Activated T-helper 2 cell treated with anti-CD3 and anti-CD28 coated beads, Interferon-gamma antibody, Interleukin-2, Interleukin-4, amounts not matched to agents 10 μg/mL and 5 μg/mL and 100 μg/mL, durations not matched to agents 14 hours and 24 hours and 36 hours (primary cell): ENCODE measurements around the gene DAGLA. TPM values are rescaled to one million over a fixed set of nuclear protein-coding genes. Genes with fewer than 3 reads are reported as not detected.
"Not testable (repeated sequence)": the region's sequence is repeated elsewhere in the genome, so short reads cannot be mapped to it uniquely, and the experiment has no call there.

Source experiments
- DNase-seq: peaks from one replicate; pipeline ENCODE4 v3.0.0; 2021; ENCODE audit warnings: low spot score
- H3K27ac Mint-ChIP-seq: one replicate; pipeline ENCODE4 v1.8.0; 2021; ENCODE audit warnings: mixed read lengths
- H3K27me3 Mint-ChIP-seq: one replicate; pipeline ENCODE4 v1.8.0; 2021; ENCODE audit warnings: low read depth, mixed read lengths
- H3K36me3 Mint-ChIP-seq: one replicate; pipeline ENCODE4 v1.8.0; 2021; ENCODE audit warnings: low read depth, mixed read lengths
- H3K4me1 Mint-ChIP-seq: one replicate; pipeline ENCODE4 v1.8.0; 2021; ENCODE audit warnings: low read depth, mixed read lengths
- H3K4me3 Mint-ChIP-seq: one replicate; pipeline ENCODE4 v1.8.0; 2021; ENCODE audit warnings: low read depth, mild to moderate bottlenecking, moderate library complexity, mixed read lengths
- H3K9me3 Mint-ChIP-seq: one replicate; pipeline ENCODE4 v1.8.0; 2021; ENCODE audit warnings: mixed read lengths
- intact Hi-C: fragments of 100-400 bp; cut with micrococcal nuclease; formaldehyde crosslinking; loops from one replicate; pipeline ENCODE4 v1.15.1; 2023
- total RNA-seq: library from RNA; stranded (reverse); gene quantifications from 2 replicates; pipeline ENCODE4 v1.2.3, GENCODE V29; 2022

DAGLA gene
- total RNA-seq, 1 donor from 2014 or later, result 0.07 TPM

- H3K27ac Mint-ChIP-seq, result no peak overlapping the region
- DNase-seq, result no peak
- no peak overlapping the region for H3K4me3 Mint-ChIP-seq
- H3K27me3 Mint-ChIP-seq, result peaks cover 5% of the 10 kb centered on the region
- no peaks in the 10 kb centered on the region for H3K9me3 Mint-ChIP-seq
- intact Hi-C loops, result no loop called here
- no peaks in the 10 kb centered on the region for H3K4me1 Mint-ChIP-seq
- H3K36me3 Mint-ChIP-seq, result no peaks in the 10 kb centered on the region
These were observed 28.1 kb upstream of the DAGLA start for GRCh38 chr11:61652135-61652534.

DNA sequence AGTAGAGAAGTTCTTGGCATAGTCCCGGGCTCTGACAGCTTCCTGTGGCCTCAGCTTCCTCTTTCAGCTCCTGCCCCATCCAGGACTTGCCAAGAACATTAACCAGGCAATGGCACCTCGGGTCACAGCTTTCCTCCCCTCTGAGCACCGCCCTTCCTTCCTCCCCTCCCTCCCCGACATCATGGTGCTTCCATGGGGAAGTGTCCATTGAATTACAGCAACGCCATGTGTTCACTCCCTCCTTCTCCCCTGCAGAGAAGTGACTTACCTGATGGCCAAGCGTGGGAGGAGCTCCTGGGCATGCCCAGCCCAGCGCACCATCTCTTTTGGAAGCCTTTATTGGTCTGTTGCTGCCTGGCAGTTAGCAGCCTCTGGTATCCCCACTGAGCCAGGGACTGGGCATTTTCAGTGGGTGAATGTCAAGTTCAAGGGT lies 25.8 kb upstream of the DAGLA start:
- H3K4me3 Mint-ChIP-seq, result no peak overlapping the region
- no peaks in the 10 kb centered on the region for H3K4me1 Mint-ChIP-seq
- no peak for DNase-seq
- no peak overlapping the region for H3K27ac Mint-ChIP-seq
- intact Hi-C loops, result no loop called here
- H3K36me3 Mint-ChIP-seq, result no peaks in the 10 kb centered on the region
- no peaks in the 10 kb centered on the region for H3K9me3 Mint-ChIP-seq
- peaks cover 5% of the 10 kb centered on the region for H3K27me3 Mint-ChIP-seq

- H3K27ac Mint-ChIP-seq, intact Hi-C loops, H3K36me3 Mint-ChIP-seq, DNase-seq, H3K4me1 Mint-ChIP-seq, H3K4me3 Mint-ChIP-seq, H3K27me3 Mint-ChIP-seq, H3K9me3 Mint-ChIP-seq: not testable (repeated sequence)
These were observed 24.7 kb upstream of the DAGLA start for GRCh38 chr11:61655266-61656159.

DNA sequence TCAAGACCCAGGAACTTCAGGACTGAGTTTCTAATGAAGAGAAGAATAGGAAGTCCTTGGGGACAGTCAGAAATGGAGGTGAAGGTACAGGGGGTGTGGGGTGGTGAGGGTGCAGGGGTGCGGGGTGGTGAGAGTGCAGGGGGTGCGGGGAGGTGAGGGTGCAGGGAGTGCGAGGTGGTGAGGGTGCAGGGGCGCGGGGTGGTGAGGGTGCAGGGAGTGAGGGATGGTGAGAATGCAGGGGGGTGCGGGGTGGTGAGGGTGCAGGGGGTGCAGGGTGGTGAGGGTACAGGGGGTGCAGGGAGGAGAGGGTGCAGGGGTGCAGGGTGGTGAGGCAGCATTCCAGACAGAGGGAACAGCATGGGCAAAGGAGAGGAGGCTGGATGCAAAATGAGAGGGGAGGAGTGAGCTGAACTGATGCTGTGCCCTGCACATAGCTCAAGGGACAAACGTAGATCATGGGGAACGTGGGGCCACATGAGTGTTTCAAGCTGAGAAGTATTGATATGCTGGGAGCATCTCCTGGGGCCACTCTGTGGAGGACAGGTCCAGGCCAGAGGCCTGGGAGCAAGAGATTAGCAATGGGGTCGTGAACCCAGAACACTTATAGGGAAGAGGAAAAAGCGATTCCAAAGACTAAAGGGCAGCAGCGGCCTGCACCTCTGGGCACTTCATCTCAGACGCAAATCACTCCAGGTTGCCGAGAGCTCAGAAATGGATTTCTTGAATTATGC lies 23.7 kb upstream of the DAGLA start:
- Mint-ChIP-seq H3K4me3 (no peak overlapping the region), H3K4me1 (no peaks in the 10 kb centered on the region), H3K27ac (no peak overlapping the region), H3K27me3 (peaks cover 5% of the 10 kb centered on the region), H3K9me3 (no peaks in the 10 kb centered on the region), H3K36me3 (no peaks in the 10 kb centered on the region)
- DNase-seq, result no peak
- intact Hi-C loops, result no loop called here

DNA sequence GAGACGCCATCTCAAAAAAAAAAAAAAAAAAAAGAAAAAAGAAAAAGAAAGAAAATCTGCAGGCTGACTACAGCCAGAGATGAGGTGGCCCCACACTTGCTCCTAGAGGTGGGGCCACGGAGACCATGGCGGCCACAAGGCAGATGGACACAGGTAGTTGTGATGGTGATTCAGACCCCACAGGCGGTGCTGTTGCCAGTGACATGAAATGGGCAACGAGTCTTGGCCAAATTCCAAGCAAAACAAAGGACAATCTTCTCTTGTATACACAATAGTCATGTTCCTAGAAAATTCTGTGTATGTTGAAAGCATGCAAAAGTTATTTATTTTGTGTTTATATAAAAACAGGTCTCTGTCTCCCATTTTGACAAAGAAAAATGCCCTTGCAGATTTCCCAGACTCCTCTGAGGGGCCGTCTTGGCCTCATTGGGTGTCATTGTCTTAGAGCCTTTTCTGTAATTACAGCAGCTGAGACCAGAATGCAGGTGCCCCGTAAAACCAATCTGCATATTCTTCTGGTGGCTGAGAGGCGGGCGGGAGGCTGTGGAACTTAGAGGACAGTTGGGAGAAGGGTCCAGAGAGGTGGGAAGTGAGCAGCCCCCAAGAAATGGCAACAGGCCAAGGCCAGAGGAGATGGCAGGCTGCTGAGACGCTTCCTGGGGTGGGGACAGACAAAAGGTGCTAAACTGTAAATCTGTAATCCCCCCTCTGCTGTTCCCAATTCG lies 22.5 kb upstream of the DAGLA start:
- Mint-ChIP-seq H3K9me3 (no peaks in the 10 kb centered on the region), H3K27me3 (peaks cover 5% of the 10 kb centered on the region), H3K4me1 (no peaks in the 10 kb centered on the region), H3K27ac (no peak overlapping the region), H3K36me3 (no peaks in the 10 kb centered on the region), H3K4me3 (no peak overlapping the region)
- no peak for DNase-seq
- intact Hi-C loops, result no loop called here

DNA sequence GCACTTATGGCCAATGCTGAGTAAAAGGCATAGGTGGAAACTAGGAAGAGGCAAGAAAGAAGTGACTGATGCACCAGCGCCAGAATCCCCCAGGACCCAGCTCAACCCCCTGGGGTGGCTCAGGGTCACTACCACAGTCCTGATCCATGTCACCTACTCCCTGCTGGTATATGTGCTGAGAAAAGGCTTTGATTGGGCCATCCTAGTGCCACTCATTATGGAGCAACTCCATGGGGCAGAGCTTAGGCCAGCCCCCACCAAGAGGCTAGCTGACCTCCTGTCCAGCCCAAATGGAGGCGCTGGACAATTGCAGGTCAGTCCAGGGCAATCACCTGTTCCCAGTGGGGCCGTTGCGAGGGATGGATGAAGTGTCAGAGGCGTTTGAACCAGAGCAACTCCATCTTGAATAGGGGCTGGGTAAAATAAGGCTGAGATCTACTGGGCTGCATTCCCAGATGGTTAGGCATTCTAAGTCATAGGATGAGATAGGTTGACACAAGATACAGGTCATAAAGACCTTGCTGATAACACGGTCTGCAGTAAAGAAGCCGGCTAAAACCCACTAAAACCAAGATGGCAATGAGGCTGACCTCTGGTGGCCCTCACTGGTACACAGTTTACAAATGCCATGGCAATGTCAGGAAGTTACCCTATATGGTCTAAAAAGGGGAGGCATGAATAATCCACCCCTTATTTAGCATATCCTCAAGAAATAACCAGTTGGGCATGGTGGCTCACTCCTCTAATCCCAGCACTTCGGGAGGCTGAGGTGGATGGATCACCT lies 20.6 kb upstream of the DAGLA start:
- H3K36me3 Mint-ChIP-seq, result no peaks in the 10 kb centered on the region
- H3K27ac Mint-ChIP-seq, result no peak overlapping the region
- H3K4me1 Mint-ChIP-seq, result no peaks in the 10 kb centered on the region
- DNase-seq, result no peak
- H3K9me3 Mint-ChIP-seq, result no peaks in the 10 kb centered on the region
- peaks cover 2% of the 10 kb centered on the region for H3K27me3 Mint-ChIP-seq
- no peak overlapping the region for H3K4me3 Mint-ChIP-seq
- intact Hi-C loops, result no loop called here

GRCh38 chr11:61660997-61661396 lies 19.2 kb upstream of the DAGLA start:
- DNase-seq, intact Hi-C loops, H3K36me3 Mint-ChIP-seq, H3K9me3 Mint-ChIP-seq, H3K4me3 Mint-ChIP-seq, H3K27me3 Mint-ChIP-seq, H3K27ac Mint-ChIP-seq, H3K4me1 Mint-ChIP-seq: not testable (repeated sequence)

DNA sequence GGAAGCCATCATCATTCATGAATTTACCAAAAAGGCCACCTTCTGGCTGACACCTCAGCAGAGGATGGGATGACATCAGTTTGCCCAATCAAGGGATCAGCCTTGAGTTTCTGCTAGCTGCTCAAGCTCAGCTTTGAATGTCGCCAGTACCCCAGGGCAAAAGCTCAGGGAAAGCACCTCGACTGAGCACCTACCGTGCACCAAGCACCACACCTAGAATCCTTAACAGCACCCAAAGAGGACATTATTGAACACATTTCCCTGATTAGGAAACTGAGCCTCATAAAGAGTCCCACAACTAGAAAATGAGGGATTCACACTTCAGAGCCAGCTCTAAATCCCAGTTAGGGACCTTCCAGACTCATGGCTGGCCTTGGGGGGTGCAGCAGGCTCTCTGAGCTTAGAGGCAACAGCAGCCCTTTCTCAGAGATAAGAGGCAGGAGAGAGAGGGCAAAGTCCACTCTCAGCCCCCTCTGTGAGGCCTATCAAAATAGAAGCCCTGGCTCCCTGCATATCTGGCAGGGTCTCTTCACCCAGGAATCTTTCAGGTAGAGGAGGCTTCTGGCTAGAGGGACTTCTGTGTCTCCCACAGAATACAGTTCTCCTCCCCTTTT lies 13.4 kb upstream of the DAGLA start:
- Mint-ChIP-seq H3K27me3 (peaks cover 9% of the 10 kb centered on the region), H3K36me3 (no peaks in the 10 kb centered on the region), H3K4me1 (no peaks in the 10 kb centered on the region), H3K4me3 (no peak overlapping the region), H3K27ac (no peak overlapping the region), H3K9me3 (no peaks in the 10 kb centered on the region)
- intact Hi-C loops, result no loop called here
- no peak for DNase-seq

DNA sequence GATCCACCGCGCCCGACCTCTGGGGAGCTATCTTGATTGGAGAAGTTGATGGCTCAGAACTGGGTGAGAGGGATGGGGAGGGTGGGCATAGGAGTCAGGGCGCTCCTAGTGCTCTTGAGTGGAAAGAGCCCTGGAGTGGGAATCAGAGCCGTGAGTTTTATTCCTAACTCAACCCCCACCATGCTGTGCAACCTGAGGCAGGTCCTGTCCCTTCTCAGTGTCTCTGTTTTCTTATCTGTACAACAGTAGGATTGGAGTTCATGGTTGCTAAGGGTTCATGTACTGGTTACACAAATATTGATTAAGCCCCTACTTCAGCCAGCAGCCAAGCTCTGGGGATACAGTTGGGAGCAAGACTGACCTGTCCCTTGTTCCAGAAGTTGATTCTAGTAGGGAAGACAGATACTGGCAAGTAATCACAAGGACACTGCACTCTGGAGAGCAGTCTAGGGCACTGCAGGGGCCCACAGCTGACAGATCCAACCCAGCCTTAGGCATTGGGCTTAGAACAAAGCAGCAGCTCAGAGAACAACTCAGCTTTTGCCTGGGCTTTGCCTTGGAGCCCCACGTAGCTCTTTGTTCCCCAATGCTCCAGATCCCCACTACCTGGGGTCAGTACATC lies 12.4 kb upstream of the DAGLA start:
- H3K36me3 Mint-ChIP-seq, result no peaks in the 10 kb centered on the region
- H3K4me1 Mint-ChIP-seq, result no peaks in the 10 kb centered on the region
- H3K27ac Mint-ChIP-seq, result no peak overlapping the region
- H3K4me3 Mint-ChIP-seq, result no peak overlapping the region
- intact Hi-C loops, result no loop called here
- peaks cover 9% of the 10 kb centered on the region for H3K27me3 Mint-ChIP-seq
- no peak for DNase-seq
- H3K9me3 Mint-ChIP-seq, result no peaks in the 10 kb centered on the region

- H3K4me1 Mint-ChIP-seq, result no peaks in the 10 kb centered on the region
- no peak for DNase-seq
- intact Hi-C loops, result no loop called here
- H3K27ac Mint-ChIP-seq, result no peak overlapping the region
- no peaks in the 10 kb centered on the region for H3K9me3 Mint-ChIP-seq
- no peaks in the 10 kb centered on the region for H3K36me3 Mint-ChIP-seq
- H3K4me3 Mint-ChIP-seq, result no peak overlapping the region
- peaks cover 15% of the 10 kb centered on the region for H3K27me3 Mint-ChIP-seq
These were observed 10.8 kb upstream of the DAGLA start for GRCh38 chr11:61669417-61669816.

DNA sequence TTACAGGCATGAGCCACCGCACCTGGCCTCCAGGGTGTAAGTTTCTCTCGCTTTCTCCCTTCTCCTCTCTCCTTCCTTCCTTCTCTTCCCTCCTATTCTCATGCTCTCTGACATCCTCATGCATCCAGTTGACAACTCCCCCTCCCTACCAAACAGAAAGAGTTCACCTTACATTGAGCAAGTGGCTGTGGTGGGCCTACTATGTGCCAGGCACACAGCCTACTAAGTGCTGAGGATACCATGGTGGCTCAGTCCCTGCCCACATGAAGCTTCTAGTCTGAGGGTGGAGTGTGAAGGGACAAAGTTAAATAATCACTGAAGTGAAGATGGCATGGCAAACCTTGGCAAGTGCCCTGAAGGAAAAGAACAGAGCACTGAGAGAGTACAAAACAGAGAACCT lies 9.6 kb upstream of the DAGLA start:
- Mint-ChIP-seq H3K4me1 (no peaks in the 10 kb centered on the region), H3K9me3 (no peaks in the 10 kb centered on the region), H3K27ac (no peak overlapping the region), H3K27me3 (peaks cover 20% of the 10 kb centered on the region), H3K4me3 (no peak overlapping the region), H3K36me3 (no peaks in the 10 kb centered on the region)
- no peak for DNase-seq
- intact Hi-C loops, result no loop called here

- Mint-ChIP-seq H3K27me3 (peaks cover 21% of the 10 kb centered on the region), H3K9me3 (no peaks in the 10 kb centered on the region), H3K27ac (no peak overlapping the region), H3K4me3 (no peak overlapping the region), H3K4me1 (no peaks in the 10 kb centered on the region), H3K36me3 (no peaks in the 10 kb centered on the region)
- intact Hi-C loops, result no loop called here
- no peak for DNase-seq
These were observed 8.7 kb upstream of the DAGLA start for GRCh38 chr11:61671527-61671926.
